Choroid plexus epithelial cell (primary cell): ENCODE results near the gene HRH4.
A peak's percentile ranks its signal among the peaks of the same experiment; 100 is the strongest.

Experiments used
- DNase-seq: peaks from one replicate; pipeline ENCODE4 v3.0.0-alpha.2; 2010; ENCODE audit warnings: low read depth
- H3K4me3 ChIP-seq: 2 replicates; pipeline ENCODE4 v1.5.1; 2011; ENCODE audit warnings: low read depth, mild to moderate bottlenecking, control low read depth, low read length, moderate library complexity
- TF ChIP-seq, protein P1 (sequence below): conservative IDR thresholded peaks from 2 replicates; pipeline ENCODE4 v1.5.1; 2011; ENCODE audit warnings: low read depth, mild to moderate bottlenecking, control low read depth, inconsistent platforms, low read length, moderate library complexity

HRH4 gene

DNA sequence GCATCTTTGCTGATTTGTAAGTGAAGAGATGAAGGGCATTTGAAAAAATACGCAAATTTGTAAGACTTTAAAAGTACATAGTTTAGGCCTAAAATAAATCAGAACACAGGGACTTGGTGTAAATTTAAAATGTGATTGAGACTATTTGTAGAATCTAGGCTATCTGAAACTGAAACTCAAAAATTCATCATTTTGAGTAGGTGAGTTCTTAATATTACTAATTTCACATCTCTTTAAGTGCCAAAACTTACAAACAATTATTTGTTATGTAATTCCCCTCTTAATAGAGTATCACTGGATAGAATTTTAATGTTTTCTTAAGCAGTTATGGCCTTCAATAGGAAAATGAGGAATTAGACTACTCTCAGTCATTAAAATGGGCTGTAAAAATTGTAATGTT lies 14.0 kb upstream of the HRH4 start:
- H3K4me3 ChIP-seq: no peak overlapping the region
- no peak for DNase-seq
- TF ChIP-seq, protein P1, sequence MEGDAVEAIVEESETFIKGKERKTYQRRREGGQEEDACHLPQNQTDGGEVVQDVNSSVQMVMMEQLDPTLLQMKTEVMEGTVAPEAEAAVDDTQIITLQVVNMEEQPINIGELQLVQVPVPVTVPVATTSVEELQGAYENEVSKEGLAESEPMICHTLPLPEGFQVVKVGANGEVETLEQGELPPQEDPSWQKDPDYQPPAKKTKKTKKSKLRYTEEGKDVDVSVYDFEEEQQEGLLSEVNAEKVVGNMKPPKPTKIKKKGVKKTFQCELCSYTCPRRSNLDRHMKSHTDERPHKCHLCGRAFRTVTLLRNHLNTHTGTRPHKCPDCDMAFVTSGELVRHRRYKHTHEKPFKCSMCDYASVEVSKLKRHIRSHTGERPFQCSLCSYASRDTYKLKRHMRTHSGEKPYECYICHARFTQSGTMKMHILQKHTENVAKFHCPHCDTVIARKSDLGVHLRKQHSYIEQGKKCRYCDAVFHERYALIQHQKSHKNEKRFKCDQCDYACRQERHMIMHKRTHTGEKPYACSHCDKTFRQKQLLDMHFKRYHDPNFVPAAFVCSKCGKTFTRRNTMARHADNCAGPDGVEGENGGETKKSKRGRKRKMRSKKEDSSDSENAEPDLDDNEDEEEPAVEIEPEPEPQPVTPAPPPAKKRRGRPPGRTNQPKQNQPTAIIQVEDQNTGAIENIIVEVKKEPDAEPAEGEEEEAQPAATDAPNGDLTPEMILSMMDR: no peak

DNA sequence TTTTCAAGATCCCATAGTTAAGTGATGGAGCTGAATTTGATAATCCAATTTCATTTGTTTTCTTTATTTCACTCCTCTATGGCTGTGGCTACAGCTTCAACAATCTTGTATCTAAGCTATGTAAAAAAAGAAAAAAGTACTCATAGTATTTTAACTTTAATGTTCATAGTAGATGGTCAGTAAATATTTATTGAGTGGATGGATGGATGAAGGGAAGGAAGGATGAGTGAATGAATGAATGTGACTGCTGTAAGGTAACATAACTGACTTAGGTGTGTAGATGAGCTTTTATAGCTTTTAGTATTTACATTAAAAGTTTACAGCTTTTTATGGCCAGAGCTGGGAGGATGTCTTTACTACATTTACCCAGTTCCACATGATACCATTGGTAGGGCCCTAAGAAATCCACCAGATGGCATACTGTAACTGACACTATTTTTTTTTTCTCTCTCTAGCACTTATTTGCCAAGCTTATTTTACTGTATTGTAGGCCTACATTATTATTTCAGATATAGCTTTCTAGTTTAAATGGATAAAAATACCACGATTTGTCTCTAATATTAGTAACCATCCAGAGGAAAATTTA lies 13.4 kb upstream of the HRH4 start:
- TF ChIP-seq, protein P1: peak; percentile 43
- DNase-seq: peak; percentile 37
- H3K4me3 ChIP-seq: no peak overlapping the region

DNA sequence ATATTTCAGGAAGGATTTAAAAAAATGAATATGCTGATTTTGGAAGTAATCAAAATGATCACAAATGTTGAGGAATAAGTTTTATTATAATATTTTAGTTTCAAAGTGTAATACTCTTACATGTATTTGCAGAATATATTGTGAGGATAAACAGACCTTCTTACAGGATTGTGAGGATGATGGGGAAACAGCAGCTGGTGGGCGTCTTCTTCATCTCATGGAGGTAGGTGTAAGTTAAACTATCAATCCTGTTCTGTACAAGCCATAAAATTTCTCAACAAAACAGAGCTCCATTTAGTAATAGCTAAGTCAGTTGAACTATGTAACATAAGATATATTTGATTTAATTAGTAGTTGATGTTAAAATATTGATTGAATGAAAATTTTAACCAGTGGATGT lies 12.5 kb upstream of the HRH4 start:
- no peak overlapping the region for H3K4me3 ChIP-seq
- TF ChIP-seq, protein P1: no peak
- no peak for DNase-seq

DNA sequence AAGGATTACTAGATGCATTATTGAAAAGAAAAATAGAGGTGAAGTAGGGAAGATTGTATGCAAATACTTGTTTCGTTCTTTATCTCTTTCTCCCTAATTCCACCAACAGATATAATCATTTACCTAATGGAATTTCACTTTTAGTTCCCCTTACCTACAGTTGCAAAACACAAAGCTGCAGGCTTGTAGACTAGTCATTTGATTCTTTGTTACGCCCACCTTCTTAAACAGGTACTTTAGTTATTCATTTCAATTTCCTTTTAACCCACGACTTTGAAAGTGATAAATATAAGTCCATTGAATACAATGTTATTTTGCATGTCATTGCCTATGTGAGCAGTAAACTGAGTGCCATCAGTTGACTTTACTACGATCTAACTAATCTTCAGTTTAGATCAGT lies 3.9 kb upstream of the HRH4 start:
- TF ChIP-seq, protein P1: no peak
- no peak overlapping the region for H3K4me3 ChIP-seq
- no peak for DNase-seq

DNA sequence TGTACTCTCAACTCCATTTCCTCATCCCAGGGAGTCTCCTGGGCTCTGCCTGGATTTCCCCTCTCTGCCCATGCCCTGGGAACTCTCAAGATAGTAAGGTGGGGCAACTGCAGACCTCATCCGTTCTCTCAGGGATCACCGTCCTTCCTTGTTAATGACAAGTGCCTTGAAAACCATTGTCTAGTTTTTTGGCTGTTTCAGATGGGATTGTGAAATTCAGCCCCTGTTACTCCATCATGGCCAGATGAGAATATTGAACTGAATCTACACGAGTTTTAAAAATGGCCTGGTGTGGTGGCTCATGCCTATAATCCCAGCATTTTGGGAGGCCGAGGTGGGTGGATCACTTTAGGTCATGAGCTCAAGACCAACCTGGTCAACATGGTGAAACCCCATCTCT lies 665 bp upstream of the HRH4 start:
- H3K4me3 ChIP-seq: no peak overlapping the region
- TF ChIP-seq, protein P1: no peak
- DNase-seq: no peak

DNA sequence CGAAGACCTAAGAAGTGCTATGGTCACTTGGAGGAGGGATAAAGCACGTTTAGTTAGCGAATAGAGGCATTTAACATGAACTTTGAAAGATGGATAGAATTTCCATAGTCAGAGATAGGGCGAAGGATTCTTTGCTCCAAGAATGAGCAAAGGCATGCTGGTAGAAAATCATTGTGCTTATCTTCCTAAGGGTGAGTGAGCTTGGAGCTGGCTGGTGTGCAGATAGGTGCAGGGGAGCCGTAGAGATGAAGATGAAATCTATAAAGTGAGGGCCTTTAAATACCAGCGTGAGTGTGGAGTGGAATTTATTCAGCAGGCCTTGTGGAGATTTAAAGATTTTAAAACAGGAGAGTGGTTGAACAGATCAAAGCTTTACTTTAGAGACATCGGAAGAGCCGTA lies 1.6 kb downstream of the HRH4 start:
- DNase-seq: no peak
- TF ChIP-seq, protein P1: no peak
- no peak overlapping the region for H3K4me3 ChIP-seq

DNA sequence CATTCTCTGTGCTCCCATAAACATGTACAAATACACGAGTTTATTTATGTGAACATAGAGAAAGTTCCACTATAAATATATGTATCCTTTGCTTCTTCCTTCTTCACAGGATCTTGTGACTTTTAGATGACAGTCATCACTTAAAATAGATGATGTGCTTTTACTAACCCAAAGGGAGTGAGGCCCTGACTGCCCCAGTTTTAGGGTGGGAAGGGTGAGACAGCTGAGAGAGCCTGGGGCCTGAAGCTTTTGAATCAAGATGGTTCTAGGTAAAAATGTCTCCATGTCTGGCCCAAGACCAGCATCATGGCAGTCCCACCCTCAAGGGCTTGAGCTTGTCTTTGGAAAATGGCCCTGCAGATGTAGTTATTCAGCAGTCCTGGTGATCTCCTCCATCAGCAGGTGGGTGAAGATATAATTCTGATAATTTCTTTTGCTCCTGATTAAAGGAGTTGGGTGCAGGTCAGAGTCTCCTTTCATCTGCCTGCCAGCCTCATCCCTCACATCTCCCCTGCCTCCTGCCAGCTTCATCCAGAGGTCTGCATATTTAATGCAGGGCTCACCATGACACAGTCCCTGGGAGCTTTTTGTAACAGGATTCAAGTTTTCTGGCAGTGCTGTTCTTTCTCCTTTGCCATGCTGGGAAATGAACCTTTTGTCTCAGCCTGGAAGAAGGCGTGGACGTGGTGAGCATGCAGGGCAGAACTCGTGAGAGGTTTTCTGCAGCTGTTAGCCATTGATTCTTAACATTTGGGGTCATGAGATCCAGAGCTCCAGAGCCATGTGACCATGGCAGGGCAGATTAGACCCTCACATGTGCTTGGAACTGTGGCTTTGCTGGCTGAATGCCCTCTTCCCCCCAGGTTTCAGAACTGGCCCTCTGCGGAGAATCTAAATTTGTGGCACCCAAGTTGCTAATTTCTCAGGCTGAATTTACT lies 2.7 kb downstream of the HRH4 start:
- DNase-seq: peak; percentile 8
- TF ChIP-seq, protein P1: no peak
- no peak overlapping the region for H3K4me3 ChIP-seq
